ENCODE measurements around the gene WDR17. TPM values are rescaled to one million over a fixed set of nuclear protein-coding genes. Genes with fewer than 3 reads are reported as not detected.

WDR17 gene
- total RNA-seq, 1 donor, result 0.36 TPM

DNA sequence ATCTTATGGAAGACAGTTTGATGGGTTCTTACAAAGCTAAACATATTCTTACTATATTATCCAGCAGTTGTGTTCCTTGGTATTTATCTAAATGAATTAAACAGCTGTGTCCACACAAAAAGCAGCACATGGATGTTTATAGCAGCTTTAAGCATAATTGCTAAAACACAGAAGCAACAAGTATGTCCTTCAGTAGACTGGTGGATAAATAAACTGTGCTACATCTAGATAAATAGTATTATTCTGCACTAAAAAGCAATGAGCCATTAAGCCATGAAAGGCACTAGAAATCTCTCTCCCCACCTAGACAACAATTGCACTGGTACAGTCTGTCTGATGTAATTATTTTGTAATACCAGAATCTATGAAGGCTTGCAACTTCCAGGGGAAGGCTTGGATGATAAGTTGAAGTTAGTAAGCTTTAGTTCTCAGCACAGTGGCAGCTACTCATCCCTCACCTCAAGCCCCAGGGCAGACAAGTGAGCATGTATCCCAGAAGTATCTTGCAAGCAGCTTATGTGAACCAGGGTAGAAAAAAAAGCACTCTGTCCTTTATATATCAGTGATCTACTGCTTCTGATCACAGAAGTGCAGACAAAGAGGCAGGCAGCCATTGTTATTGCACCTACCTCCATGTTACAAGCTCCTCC lies 36.9 kb downstream of the WDR17 start:
- no peaks in the 10 kb centered on the region for H4K20me1 ChIP-seq (ENCODE audit: insufficient read depth, low read length)

DNA sequence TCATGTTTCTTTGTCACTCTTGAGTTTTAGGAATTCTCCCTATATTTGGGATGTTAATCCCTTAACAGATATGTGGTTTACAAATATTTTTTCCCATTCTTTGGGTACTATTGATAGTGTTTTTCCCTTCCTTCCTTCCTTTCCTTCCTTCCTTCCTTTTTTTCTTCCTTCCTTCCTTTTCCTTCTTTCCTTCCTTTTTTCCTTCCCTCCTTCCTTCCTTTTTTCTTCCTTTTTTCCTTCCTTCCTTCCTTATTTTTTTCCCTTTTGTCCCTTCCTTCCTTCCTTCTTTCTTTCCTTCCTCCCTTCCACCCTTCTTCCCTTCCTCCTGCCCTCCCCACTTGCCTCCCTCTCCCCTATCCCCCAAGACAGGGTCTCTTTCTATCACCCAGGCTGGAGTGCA lies 42.1 kb downstream of the WDR17 start:
- H3K4me3 ChIP-seq (ENCODE audit: insufficient read depth, low read length), result no peak overlapping the region
- no peaks in the 10 kb centered on the region for H3K36me3 ChIP-seq (ENCODE audit: insufficient read depth, low read length)
- no peak overlapping the region for H2AFZ ChIP-seq (ENCODE audit: low read length)
- H3K27ac ChIP-seq (ENCODE audit: low read depth, low read length), result no peak overlapping the region
- TF ChIP-seq, protein P1, sequence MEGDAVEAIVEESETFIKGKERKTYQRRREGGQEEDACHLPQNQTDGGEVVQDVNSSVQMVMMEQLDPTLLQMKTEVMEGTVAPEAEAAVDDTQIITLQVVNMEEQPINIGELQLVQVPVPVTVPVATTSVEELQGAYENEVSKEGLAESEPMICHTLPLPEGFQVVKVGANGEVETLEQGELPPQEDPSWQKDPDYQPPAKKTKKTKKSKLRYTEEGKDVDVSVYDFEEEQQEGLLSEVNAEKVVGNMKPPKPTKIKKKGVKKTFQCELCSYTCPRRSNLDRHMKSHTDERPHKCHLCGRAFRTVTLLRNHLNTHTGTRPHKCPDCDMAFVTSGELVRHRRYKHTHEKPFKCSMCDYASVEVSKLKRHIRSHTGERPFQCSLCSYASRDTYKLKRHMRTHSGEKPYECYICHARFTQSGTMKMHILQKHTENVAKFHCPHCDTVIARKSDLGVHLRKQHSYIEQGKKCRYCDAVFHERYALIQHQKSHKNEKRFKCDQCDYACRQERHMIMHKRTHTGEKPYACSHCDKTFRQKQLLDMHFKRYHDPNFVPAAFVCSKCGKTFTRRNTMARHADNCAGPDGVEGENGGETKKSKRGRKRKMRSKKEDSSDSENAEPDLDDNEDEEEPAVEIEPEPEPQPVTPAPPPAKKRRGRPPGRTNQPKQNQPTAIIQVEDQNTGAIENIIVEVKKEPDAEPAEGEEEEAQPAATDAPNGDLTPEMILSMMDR (IDR thresholded peaks at IDR 0.05; ENCODE audit: extremely low read depth, low read depth, low read length), result no peak
- H4K20me1 ChIP-seq (ENCODE audit: insufficient read depth, low read length), result no peaks in the 10 kb centered on the region
- H3K4me2 ChIP-seq (ENCODE audit: insufficient read depth, low read length), result no peak overlapping the region
- no peaks in the 10 kb centered on the region for H3K9me3 ChIP-seq (ENCODE audit: low read depth, low read length)
- DNase-seq (ENCODE audit: insufficient read length, low spot score, missing footprints), result no peak
- no peaks in the 10 kb centered on the region for H3K79me2 ChIP-seq (ENCODE audit: insufficient read depth, low read length)
- H3K4me1 ChIP-seq (ENCODE audit: insufficient read depth, low read length), result no peaks in the 10 kb centered on the region
- no peaks in the 10 kb centered on the region for H3K27me3 ChIP-seq (ENCODE audit: insufficient read depth, low read length)

More for the DNA sequence above, 36.9 kb downstream of the WDR17 start:
- Histone ChIP-seq H3K9me3 (ENCODE audit: low read depth, low read length) (no peaks in the 10 kb centered on the region), H2AFZ (ENCODE audit: low read length) (no peak overlapping the region), H3K4me2 (ENCODE audit: insufficient read depth, low read length) (no peak overlapping the region), H3K4me1 (ENCODE audit: insufficient read depth, low read length) (no peaks in the 10 kb centered on the region), H3K27ac (ENCODE audit: low read depth, low read length) (no peak overlapping the region), H3K36me3 (ENCODE audit: insufficient read depth, low read length) (no peaks in the 10 kb centered on the region), H3K4me3 (ENCODE audit: insufficient read depth, low read length) (no peak overlapping the region), H3K79me2 (ENCODE audit: insufficient read depth, low read length) (no peaks in the 10 kb centered on the region), H3K27me3 (ENCODE audit: insufficient read depth, low read length) (no peaks in the 10 kb centered on the region)
- DNase-seq (ENCODE audit: insufficient read length, low spot score, missing footprints), result no peak
- TF ChIP-seq, protein P1 (IDR thresholded peaks at IDR 0.05; ENCODE audit: extremely low read depth, low read depth, low read length), result no peak

DNA sequence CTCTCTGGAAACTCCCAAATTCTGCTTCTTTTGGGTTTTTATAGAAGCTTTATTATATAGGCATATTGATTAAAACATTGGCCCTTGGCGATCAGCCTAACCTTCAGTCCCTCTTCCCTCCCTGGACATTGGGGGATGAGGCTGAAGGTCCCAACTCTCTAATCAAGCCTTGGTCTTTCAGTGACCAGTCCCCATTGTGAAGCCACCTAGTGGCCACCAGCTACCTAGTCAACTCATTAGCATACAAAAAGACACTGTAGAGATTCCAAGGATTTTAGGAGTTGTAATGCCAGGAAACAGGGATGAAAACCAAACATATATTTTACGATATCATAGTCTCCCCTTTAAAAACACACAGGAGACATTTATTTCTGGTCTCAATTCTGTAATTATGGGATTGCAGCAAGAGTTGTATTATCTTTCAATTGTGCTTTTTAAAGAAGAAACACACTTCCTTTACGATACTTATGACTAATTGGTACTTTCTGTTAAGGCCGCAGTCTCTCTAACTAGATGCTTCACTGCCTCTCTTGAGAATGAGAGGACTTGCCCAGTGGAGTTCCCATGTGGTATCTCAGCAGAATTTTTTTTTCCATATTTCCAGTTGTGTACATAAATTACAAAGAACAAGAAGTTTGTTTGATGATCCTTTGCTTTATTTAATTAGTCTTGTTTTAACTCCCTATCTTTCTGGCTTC lies 58.2 kb downstream of the WDR17 start:
- no peaks in the 10 kb centered on the region for H3K4me1 ChIP-seq (ENCODE audit: insufficient read depth, low read length)
- no peaks in the 10 kb centered on the region for H3K27me3 ChIP-seq (ENCODE audit: insufficient read depth, low read length)
- peak overlapping the region; percentile 64 for H3K4me3 ChIP-seq (ENCODE audit: insufficient read depth, low read length)
- H3K27ac ChIP-seq (ENCODE audit: low read depth, low read length), result no peak overlapping the region
- no peaks in the 10 kb centered on the region for H4K20me1 ChIP-seq (ENCODE audit: insufficient read depth, low read length)
- H3K9me3 ChIP-seq (ENCODE audit: low read depth, low read length), result no peaks in the 10 kb centered on the region
- TF ChIP-seq, protein P1 (IDR thresholded peaks at IDR 0.05; ENCODE audit: extremely low read depth, low read depth, low read length), result peak; percentile 76
- peak overlapping the region; percentile 81 for H3K4me2 ChIP-seq (ENCODE audit: insufficient read depth, low read length)
- peak; percentile 43 for DNase-seq (ENCODE audit: insufficient read length, low spot score, missing footprints)
- peak overlapping the region; percentile 91 for H2AFZ ChIP-seq (ENCODE audit: low read length)
- H3K79me2 ChIP-seq (ENCODE audit: insufficient read depth, low read length), result no peaks in the 10 kb centered on the region
- no peaks in the 10 kb centered on the region for H3K36me3 ChIP-seq (ENCODE audit: insufficient read depth, low read length)

DNA sequence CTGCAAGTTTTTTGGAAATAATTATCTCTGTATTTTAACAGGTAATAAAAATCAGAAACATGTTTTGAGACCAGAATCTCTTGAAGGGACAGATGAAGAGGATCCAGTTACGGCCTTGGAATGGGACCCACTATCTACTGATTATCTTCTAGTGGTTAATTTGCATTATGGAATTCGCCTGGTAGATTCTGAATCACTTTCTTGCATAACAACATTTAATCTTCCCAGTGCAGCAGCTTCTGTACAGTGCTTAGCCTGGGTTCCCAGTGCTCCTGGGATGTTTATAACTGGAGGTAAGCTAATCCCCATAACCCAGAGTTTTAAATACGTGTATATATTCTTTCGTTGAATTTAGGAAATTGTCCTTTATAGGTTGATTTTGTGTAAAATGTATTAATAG lies 59.4 kb downstream of the WDR17 start:
- DNase-seq (ENCODE audit: insufficient read length, low spot score, missing footprints), result no peak

More for the DNA sequence above, 59.4 kb downstream of the WDR17 start:
- TF ChIP-seq, protein P1 (IDR thresholded peaks at IDR 0.05; ENCODE audit: extremely low read depth, low read depth, low read length), result no peak
- Histone ChIP-seq H3K4me2 (ENCODE audit: insufficient read depth, low read length) (no peak overlapping the region), H2AFZ (ENCODE audit: low read length) (no peak overlapping the region), H3K9me3 (ENCODE audit: low read depth, low read length) (no peaks in the 10 kb centered on the region), H3K36me3 (ENCODE audit: insufficient read depth, low read length) (no peaks in the 10 kb centered on the region), H3K79me2 (ENCODE audit: insufficient read depth, low read length) (no peaks in the 10 kb centered on the region), H4K20me1 (ENCODE audit: insufficient read depth, low read length) (no peaks in the 10 kb centered on the region), H3K4me1 (ENCODE audit: insufficient read depth, low read length) (no peaks in the 10 kb centered on the region), H3K27ac (ENCODE audit: low read depth, low read length) (no peak overlapping the region), H3K4me3 (ENCODE audit: insufficient read depth, low read length) (no peak overlapping the region), H3K27me3 (ENCODE audit: insufficient read depth, low read length) (no peaks in the 10 kb centered on the region)

All from osteoblast (primary cell).